HEK293 (cell line): ENCODE measurements around the gene KCNK6.

Source experiments
- CTCF ChIA-PET: fragments of 350-600 bp; formaldehyde crosslinking; extraction: SDS; loops from one replicate; lab custom pipeline; 2021; ENCODE audit warnings: antibody characterized with exemption; lab: Yijun Ruan, JAX
- POLR2A ChIA-PET: fragments of 300-600 bp; formaldehyde crosslinking; extraction: SDS; loops from one replicate; lab custom pipeline; 2020; ENCODE audit warnings: antibody characterized with exemption, inconsistent platforms; lab: Yijun Ruan, JAX
- H3K27ac ChIP-seq: fragments of 200-500 bp; sonication (Bioruptor generic); 2 replicates; pipeline ENCODE4 v1.5.1; 2014; ENCODE audit warnings: low read depth, low read length, control low read depth, inconsistent platforms; ENCODE audit errors: extremely low read depth
- H3K36me3 ChIP-seq, 2 experiments: fragments of 200-500 bp in 1 of 2; sonication (Bioruptor generic) in 1 of 2; 1 replicate in 1 of 2; 2 replicates in 1 of 2; pipeline ENCODE4 v1.5.1; 2014 to 2017; ENCODE audit warnings: inconsistent platforms in 2 of 2, low read length in 2 of 2; ENCODE audit not compliant: control insufficient read depth in 2 of 2, insufficient read depth in 1 of 2
- H3K4me1 ChIP-seq: fragments of 200-500 bp; sonication (Bioruptor generic); 2 replicates; pipeline ENCODE4 v1.5.1; 2014; ENCODE audit warnings: mild to moderate bottlenecking, low read length, inconsistent platforms; ENCODE audit not compliant: control insufficient read depth, insufficient read depth
- H3K4me3 ChIP-seq: 2 replicates; pipeline ENCODE4 v1.5.1; 2011; ENCODE audit warnings: low read depth, mild to moderate bottlenecking, control low read depth, low read length, moderate library complexity
- H3K9me3 ChIP-seq: fragments of 200-500 bp; sonication (Bioruptor generic); 2 replicates; pipeline ENCODE4 v1.5.1; 2014; ENCODE audit warnings: low read depth, low read length, inconsistent platforms; ENCODE audit not compliant: control insufficient read depth, insufficient read depth
- EGR2 ChIP-seq: fragments of 450-650 bp; formaldehyde crosslinking; IDR thresholded peaks from 2 replicates; pipeline ENCODE4 v1.5.1; 2016; ENCODE audit warnings: low read depth, missing biosample characterization, missing genetic modification characterization
- FEZF1 ChIP-seq: fragments of 450-650 bp; formaldehyde crosslinking; IDR thresholded peaks from 2 replicates; pipeline ENCODE4 v1.5.1; 2016; ENCODE audit warnings: missing biosample characterization, missing genetic modification characterization
- HOXD13 ChIP-seq: sonication (generic); formaldehyde crosslinking; IDR thresholded peaks from 2 replicates; pipeline ENCODE4 v1.8.0; 2022; ENCODE audit warnings: missing genetic modification reagents, borderline replicate concordance
- PRDM1 ChIP-seq: fragments of 450-650 bp; formaldehyde crosslinking; IDR thresholded peaks from 2 replicates; pipeline ENCODE4; 2016; ENCODE audit warnings: missing biosample characterization, missing genetic modification characterization
- RBAK ChIP-seq: fragments of 450-650 bp; formaldehyde crosslinking; IDR thresholded peaks from 2 replicates; pipeline ENCODE4 v1.5.1; 2016; ENCODE audit warnings: missing biosample characterization, missing genetic modification characterization
- REPIN1 ChIP-seq: fragments of 450-650 bp; formaldehyde crosslinking; IDR thresholded peaks from 2 replicates; pipeline ENCODE4 v1.5.1; 2017; ENCODE audit warnings: missing biosample characterization, missing genetic modification characterization, low read depth
- TRIM28 ChIP-seq: IDR thresholded peaks from 2 replicates; pipeline ENCODE4 v1.6.1; 2011; ENCODE audit warnings: low read length, control low read depth, borderline replicate concordance
- ZEB2 ChIP-seq: fragments of 450-650 bp; formaldehyde crosslinking; IDR thresholded peaks from 2 replicates; pipeline ENCODE4 v1.5.1; 2016; ENCODE audit warnings: missing biosample characterization, missing genetic modification characterization
- ZFHX2 ChIP-seq: fragments of 450-650 bp; formaldehyde crosslinking; conservative IDR thresholded peaks from 2 replicates; pipeline ENCODE4 v1.5.1; 2016; ENCODE audit warnings: missing biosample characterization, missing genetic modification characterization
- ZFP3 ChIP-seq: fragments of 450-650 bp; formaldehyde crosslinking; IDR thresholded peaks from 2 replicates; pipeline ENCODE4 v1.5.1; 2016; ENCODE audit warnings: low read depth, missing biosample characterization, missing genetic modification characterization
- ZFP37 ChIP-seq: fragments of 450-650 bp; formaldehyde crosslinking; IDR thresholded peaks from 2 replicates; pipeline ENCODE4 v1.5.1; 2016; ENCODE audit warnings: missing biosample characterization, missing genetic modification characterization
- ZIC2 ChIP-seq: fragments of 450-650 bp; formaldehyde crosslinking; IDR thresholded peaks from 2 replicates; pipeline ENCODE4 v1.5.1; 2016; ENCODE audit warnings: missing biosample characterization, missing genetic modification characterization
- ZNF138 ChIP-seq: fragments of 450-650 bp; formaldehyde crosslinking; IDR thresholded peaks from 2 replicates; pipeline ENCODE4 v1.5.1; 2016; ENCODE audit warnings: missing biosample characterization, missing genetic modification characterization, borderline replicate concordance
- ZNF146 ChIP-seq: fragments of 450-650 bp; formaldehyde crosslinking; IDR thresholded peaks from 2 replicates; pipeline ENCODE4 v1.5.1; 2016; ENCODE audit warnings: missing biosample characterization, missing genetic modification characterization
- ZNF169 ChIP-seq: fragments of 450-650 bp; formaldehyde crosslinking; IDR thresholded peaks from 2 replicates; pipeline ENCODE4 v1.5.1; 2016; ENCODE audit warnings: missing biosample characterization, missing genetic modification characterization
- ZNF19 ChIP-seq: fragments of 450-650 bp; formaldehyde crosslinking; IDR thresholded peaks from 2 replicates; pipeline ENCODE4; 2016; ENCODE audit warnings: missing biosample characterization, missing genetic modification characterization, low read depth
- ZNF211 ChIP-seq: fragments of 450-650 bp; formaldehyde crosslinking; IDR thresholded peaks from 2 replicates; pipeline ENCODE4 v1.5.1; 2016; ENCODE audit warnings: low read depth, missing biosample characterization, missing genetic modification characterization
- ZNF24 ChIP-seq: fragments of 450-650 bp; formaldehyde crosslinking; IDR thresholded peaks from 2 replicates; pipeline ENCODE4 v1.5.1; 2016; ENCODE audit warnings: missing biosample characterization, missing genetic modification characterization
- ZNF26 ChIP-seq: fragments of 450-650 bp; formaldehyde crosslinking; IDR thresholded peaks from 2 replicates; pipeline ENCODE4 v1.5.1; 2016; ENCODE audit warnings: missing biosample characterization, missing genetic modification characterization
- ZNF37A ChIP-seq: fragments of 450-650 bp; IDR thresholded peaks from 2 replicates; pipeline ENCODE4 v1.5.1; 2018; ENCODE audit warnings: missing biosample characterization, missing genetic modification characterization
- ZNF433 ChIP-seq: fragments of 450-650 bp; formaldehyde crosslinking; IDR thresholded peaks from 2 replicates; pipeline ENCODE4 v1.5.1; 2016; ENCODE audit warnings: missing biosample characterization, missing genetic modification characterization, low read depth
- ZNF473 ChIP-seq: fragments of 450-650 bp; formaldehyde crosslinking; IDR thresholded peaks from 2 replicates; pipeline ENCODE4 v1.5.1; 2017; ENCODE audit warnings: missing biosample characterization, missing genetic modification characterization
- ZNF600 ChIP-seq: fragments of 450-650 bp; formaldehyde crosslinking; IDR thresholded peaks from 2 replicates; pipeline ENCODE4 v1.5.1; 2016; ENCODE audit warnings: missing biosample characterization, missing genetic modification characterization
- ZNF629 ChIP-seq: fragments of 450-650 bp; formaldehyde crosslinking; IDR thresholded peaks from 2 replicates; pipeline ENCODE4 v1.5.1; 2017; ENCODE audit warnings: missing biosample characterization, missing genetic modification characterization
- ZNF776 ChIP-seq: fragments of 450-650 bp; formaldehyde crosslinking; IDR thresholded peaks from 2 replicates; pipeline ENCODE4 v1.5.0; 2017; ENCODE audit warnings: missing biosample characterization, missing genetic modification characterization, borderline replicate concordance
- ZNF792 ChIP-seq: fragments of 450-650 bp; formaldehyde crosslinking; IDR thresholded peaks from 2 replicates; pipeline ENCODE4 v1.5.1; 2016; ENCODE audit warnings: missing biosample characterization, missing genetic modification characterization
- TF ChIP-seq, protein P1 (sequence below): fragments of 450-650 bp; formaldehyde crosslinking; IDR thresholded peaks from 2 replicates; pipeline ENCODE4 v1.5.1; 2016; ENCODE audit warnings: missing biosample characterization, missing genetic modification characterization

Gene KCNK6

DNA sequence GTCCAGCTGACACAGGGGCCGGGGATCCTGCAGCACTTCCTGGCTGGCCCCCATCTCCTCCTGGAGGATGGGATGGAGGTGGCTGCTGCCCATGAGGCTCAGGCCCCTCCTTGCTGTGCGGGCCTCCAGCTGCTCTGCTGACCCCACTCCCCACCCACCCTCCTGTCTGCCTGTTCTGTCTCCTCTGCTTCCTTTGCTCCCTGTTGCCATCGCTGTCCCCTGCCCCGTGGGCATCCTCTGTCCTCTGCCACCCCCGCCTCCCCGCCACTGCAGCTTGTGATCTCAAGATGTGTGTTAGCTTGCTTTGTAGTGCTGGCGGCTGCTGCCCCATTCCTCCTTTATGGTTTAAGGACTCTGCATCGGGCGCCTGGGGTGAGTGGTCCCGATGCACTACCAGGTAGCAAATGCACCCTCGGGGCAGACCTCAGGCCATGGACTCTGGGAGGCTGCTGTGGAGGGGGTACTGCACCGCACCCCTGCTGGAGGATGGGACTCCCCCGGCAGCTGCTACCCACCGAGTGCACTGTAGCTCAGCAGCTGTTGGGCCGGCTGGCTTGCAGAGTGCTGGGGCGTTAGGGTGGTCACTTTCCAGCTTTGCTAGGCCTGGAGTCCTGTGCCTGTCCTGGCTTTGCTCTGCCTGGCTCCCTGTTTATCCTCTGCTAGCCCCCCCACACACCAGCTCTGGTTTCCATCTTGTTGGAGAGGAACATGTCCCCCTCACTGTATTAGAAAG is 31.4 kb upstream of the KCNK6 start:
- TF ChIP-seq ZIC2 = 0 out of 2 replicates have a peak, but pooled peaks have one; percentile 11
- peak; percentile 82 for TF ChIP-seq EGR2 (tag by site-specific recombination)
- TF ChIP-seq ZFHX2 (tag by site-specific recombination) = peak; percentile 45; the same call in 1 of the 2 replicates
- no peak for TF ChIP-seq ZNF19 (tag by site-specific recombination)
- TF ChIP-seq RBAK = no peak
- TF ChIP-seq, protein P1, sequence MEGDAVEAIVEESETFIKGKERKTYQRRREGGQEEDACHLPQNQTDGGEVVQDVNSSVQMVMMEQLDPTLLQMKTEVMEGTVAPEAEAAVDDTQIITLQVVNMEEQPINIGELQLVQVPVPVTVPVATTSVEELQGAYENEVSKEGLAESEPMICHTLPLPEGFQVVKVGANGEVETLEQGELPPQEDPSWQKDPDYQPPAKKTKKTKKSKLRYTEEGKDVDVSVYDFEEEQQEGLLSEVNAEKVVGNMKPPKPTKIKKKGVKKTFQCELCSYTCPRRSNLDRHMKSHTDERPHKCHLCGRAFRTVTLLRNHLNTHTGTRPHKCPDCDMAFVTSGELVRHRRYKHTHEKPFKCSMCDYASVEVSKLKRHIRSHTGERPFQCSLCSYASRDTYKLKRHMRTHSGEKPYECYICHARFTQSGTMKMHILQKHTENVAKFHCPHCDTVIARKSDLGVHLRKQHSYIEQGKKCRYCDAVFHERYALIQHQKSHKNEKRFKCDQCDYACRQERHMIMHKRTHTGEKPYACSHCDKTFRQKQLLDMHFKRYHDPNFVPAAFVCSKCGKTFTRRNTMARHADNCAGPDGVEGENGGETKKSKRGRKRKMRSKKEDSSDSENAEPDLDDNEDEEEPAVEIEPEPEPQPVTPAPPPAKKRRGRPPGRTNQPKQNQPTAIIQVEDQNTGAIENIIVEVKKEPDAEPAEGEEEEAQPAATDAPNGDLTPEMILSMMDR (tag by site-specific recombination) = no peak
- TF ChIP-seq ZNF138 (tag by site-specific recombination) = no peak
- TF ChIP-seq, all 188 proteins: peak for 3
- Histone ChIP-seq H3K9me3 (no peaks in the 10 kb centered on the region), H3K27ac (no peak overlapping the region), H3K4me1 (no peaks in the 10 kb centered on the region), H3K36me3 (peaks cover 62 to 81% of the 10 kb centered on the region in 2 experiments), H3K4me3 (no peak overlapping the region)
- ChIA-PET CTCF (interaction anchor here (1.1 kb wide), 1 partner anchor 11 kb away, joined by 4 read pairs; no protein-coding TSS in a partner anchor), POLR2A (interaction anchor here (0.5 to 0.7 kb wide), 2 partner anchors 8 to 11 kb away, joined by 3 to 4 read pairs; no protein-coding TSS in a partner anchor)

DNA sequence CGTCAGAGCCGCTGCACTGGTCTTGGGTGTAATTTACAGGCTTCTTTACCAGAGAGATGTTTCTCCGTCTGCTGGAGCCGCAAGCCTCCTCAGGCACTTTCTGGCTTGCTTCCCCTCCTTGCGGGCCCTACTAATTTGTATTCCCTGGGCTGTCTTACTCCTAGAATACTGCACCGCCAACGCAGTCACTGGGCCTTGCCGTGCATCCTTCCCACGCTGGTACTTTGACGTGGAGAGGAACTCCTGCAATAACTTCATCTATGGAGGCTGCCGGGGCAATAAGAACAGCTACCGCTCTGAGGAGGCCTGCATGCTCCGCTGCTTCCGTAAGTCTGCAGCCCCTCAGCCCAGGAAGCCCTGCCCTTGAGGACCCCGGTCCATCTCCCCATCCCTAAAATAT is 29.7 kb upstream of the KCNK6 start:
- Histone ChIP-seq H3K36me3 (peaks cover 50 to 71% of the 10 kb centered on the region in 2 experiments), H3K4me3 (no peak overlapping the region), H3K4me1 (no peaks in the 10 kb centered on the region), H3K9me3 (no peaks in the 10 kb centered on the region), H3K27ac (no peak overlapping the region)
- ChIA-PET POLR2A (interaction anchor here (1.1 to 1.5 kb wide), 2 partner anchors 11 to 97 kb away, joined by 3 to 4 read pairs; no protein-coding TSS in a partner anchor), CTCF (interaction anchor here (0.8 kb wide), 1 partner anchor 45 kb away, joined by 3 read pairs; no protein-coding TSS in a partner anchor)
- TF ChIP-seq ZNF473 (tag by site-specific recombination) (no peak), ZNF792 (tag by site-specific recombination) (no peak), ZNF26 (tag by site-specific recombination) (no peak), TRIM28 (no peak), ZNF169 (no peak), ZNF37A (tag by site-specific recombination) (no peak), ZFP37 (no peak)

GRCh38 chr19:38290631-38291147 is 29.0 kb upstream of the KCNK6 start:
- Histone ChIP-seq H3K4me1 (no peaks in the 10 kb centered on the region), H3K9me3 (no peaks in the 10 kb centered on the region), H3K4me3 (no peak overlapping the region), H3K27ac (no peak overlapping the region), H3K36me3 (peaks cover 43 to 64% of the 10 kb centered on the region in 2 experiments)
- ChIA-PET CTCF (interaction anchor here (0.8 kb wide), 1 partner anchor 46 kb away, joined by 3 read pairs; no protein-coding TSS in a partner anchor), POLR2A (interaction anchor here (0.5 to 1.5 kb wide), 3 partner anchors 12 to 97 kb away, joined by 3 to 4 read pairs (median 3); no protein-coding TSS in a partner anchor)
- TF ChIP-seq HOXD13 (CRISPR knock-in tag) (no peak), FEZF1 (no peak), ZNF211 (tag by site-specific recombination) (no peak), ZNF600 (tag by site-specific recombination) (no peak), ZNF629 (tag by site-specific recombination) (no peak), ZFP3 (tag by site-specific recombination) (no peak), ZNF24 (tag by site-specific recombination) (no peak), PRDM1 (tag by site-specific recombination) (no peak), ZNF776 (no peak), ZNF433 (no peak), ZNF146 (tag by site-specific recombination) (no peak), REPIN1 (no peak), ZEB2 (tag by site-specific recombination) (no peak)
- TF ChIP-seq, protein P1 (tag by site-specific recombination) = no peak
